Loucy (cell line): ENCODE measurements around the gene TRMT61B.

ENCODE experiments used
- H2AFZ ChIP-seq: fragments of 200-600 bp; sonication (generic); 2 replicates; pipeline ENCODE4 v1.6.0; 2016; ENCODE audit warnings: antibody characterized with exemption, mild to moderate bottlenecking, low read length, moderate library complexity
- H3F3A ChIP-seq: fragments of 200-600 bp; 2 replicates; pipeline ENCODE4 v1.6.0; 2016; ENCODE audit warnings: antibody characterized with exemption, low read depth, mild to moderate bottlenecking
- H3K27me3 ChIP-seq: fragments of 200-600 bp; sonication (generic); 2 replicates; pipeline ENCODE4 v1.6.1; 2014; ENCODE audit warnings: low read length, mild to moderate bottlenecking; ENCODE audit not compliant: insufficient read depth, poor library complexity, severe bottlenecking
- H3K36me3 ChIP-seq: fragments of 200-600 bp; sonication (generic); 2 replicates; pipeline ENCODE4 v1.6.1; 2016; ENCODE audit warnings: low read length; ENCODE audit not compliant: insufficient read depth
- H3K4me1 ChIP-seq: fragments of 200-600 bp; sonication (generic); 2 replicates; pipeline ENCODE4 v1.5.1; 2014; ENCODE audit warnings: low read length, mild to moderate bottlenecking; ENCODE audit not compliant: insufficient read depth, poor library complexity, severe bottlenecking
- H3K4me2 ChIP-seq: fragments of 200-600 bp; sonication (generic); 2 replicates; pipeline ENCODE4 v1.6.0; 2014; ENCODE audit warnings: antibody characterized with exemption, low read length, low read depth, mild to moderate bottlenecking; ENCODE audit not compliant: poor library complexity, severe bottlenecking
- H3K4me3 ChIP-seq: fragments of 200-600 bp; sonication (generic); 2 replicates; pipeline ENCODE4 v1.5.1; 2014; ENCODE audit warnings: low read length, mild to moderate bottlenecking, mixed read lengths; ENCODE audit not compliant: poor library complexity, severe bottlenecking
- H3K79me2 ChIP-seq: fragments of 200-600 bp; sonication (generic); 2 replicates; pipeline ENCODE4 v1.6.1; 2014; ENCODE audit warnings: low read length; ENCODE audit not compliant: insufficient read depth
- H3K9ac ChIP-seq: fragments of 200-600 bp; sonication (generic); 2 replicates; pipeline ENCODE4 v1.6.0; 2014; ENCODE audit warnings: mild to moderate bottlenecking, low read depth, low read length, moderate library complexity; ENCODE audit not compliant: poor library complexity, severe bottlenecking
- H3K9me2 ChIP-seq: fragments of 200-600 bp; sonication (generic); replicated peaks from 2 replicates; pipeline ENCODE4 v1.6.1; 2016; ENCODE audit warnings: low read depth, low read length, mixed read lengths
- H3K9me3 ChIP-seq: fragments of 200-600 bp; sonication (generic); 2 replicates; pipeline ENCODE4 v1.6.1; 2014; ENCODE audit warnings: mild to moderate bottlenecking, antibody characterized with exemption, low read length, low read depth; ENCODE audit not compliant: insufficient read depth
- H4K20me1 ChIP-seq: fragments of 200-600 bp; sonication (generic); 2 replicates; pipeline ENCODE4 v1.6.0; 2014; ENCODE audit warnings: antibody characterized with exemption, low read length, mild to moderate bottlenecking; ENCODE audit not compliant: insufficient read depth, poor library complexity, severe bottlenecking
- EZH2phosphoT487 ChIP-seq: fragments of 200-600 bp; IDR thresholded peaks from 2 replicates; pipeline ENCODE4 v1.6.1; 2018; ENCODE audit warnings: antibody characterized with exemption, mild to moderate bottlenecking, moderate library complexity, borderline replicate concordance
- TF ChIP-seq, protein P1 (sequence below): fragments of 200-600 bp; sonication (generic); conservative IDR thresholded peaks from 2 replicates; pipeline ENCODE4 v1.5.1; 2014; ENCODE audit warnings: mild to moderate bottlenecking, antibody characterized with exemption, low read length

Gene TRMT61B

DNA sequence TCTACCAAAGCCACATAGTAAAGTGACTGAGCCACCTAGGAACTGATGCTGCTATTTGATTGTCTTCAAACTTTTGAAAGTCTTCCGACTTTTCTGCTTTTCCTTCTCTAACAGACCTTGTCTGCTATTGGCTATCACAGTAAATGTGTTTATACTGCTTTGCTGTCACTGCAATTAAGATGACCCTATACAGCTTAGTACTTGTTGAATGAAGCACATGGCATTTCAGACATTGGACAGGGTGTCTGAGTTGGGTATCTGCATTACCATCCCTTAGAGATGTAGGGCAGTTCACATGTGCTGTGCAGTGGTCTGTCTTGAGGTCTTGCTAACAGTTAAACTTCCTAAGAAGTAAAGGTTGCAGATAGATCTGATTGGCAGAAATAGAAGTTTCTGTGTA is 27.9 kb upstream of the TRMT61B start:
- H4K20me1 ChIP-seq: peaks cover 85% of the 10 kb centered on the region

DNA sequence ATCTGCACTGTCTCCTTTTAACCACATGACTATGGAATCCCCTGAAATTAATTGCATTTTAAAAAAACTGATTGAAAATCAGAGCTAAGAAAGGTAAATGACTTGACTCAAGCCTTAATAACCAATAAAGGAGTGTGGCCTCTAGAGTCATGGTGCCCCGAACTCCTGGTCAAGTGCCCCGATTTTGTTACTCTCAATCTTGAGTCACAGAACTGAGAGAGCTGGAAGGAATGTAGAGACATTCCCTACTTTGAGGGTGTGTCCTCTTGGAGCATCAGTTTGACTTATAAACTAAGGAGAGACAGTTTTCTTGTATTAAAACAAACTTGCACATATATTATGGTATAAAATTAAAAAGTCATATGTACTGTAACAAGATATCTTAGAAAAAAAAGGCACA is 26.8 kb upstream of the TRMT61B start:
- peaks cover 74% of the 10 kb centered on the region for H4K20me1 ChIP-seq
- H3K79me2 ChIP-seq: peaks cover 75% of the 10 kb centered on the region
- H3K4me2 ChIP-seq: peak overlapping the region; percentile 95
- no peaks in the 10 kb centered on the region for H3F3A ChIP-seq
- no peak for TF ChIP-seq EZH2phosphoT487
- TF ChIP-seq, protein P1, sequence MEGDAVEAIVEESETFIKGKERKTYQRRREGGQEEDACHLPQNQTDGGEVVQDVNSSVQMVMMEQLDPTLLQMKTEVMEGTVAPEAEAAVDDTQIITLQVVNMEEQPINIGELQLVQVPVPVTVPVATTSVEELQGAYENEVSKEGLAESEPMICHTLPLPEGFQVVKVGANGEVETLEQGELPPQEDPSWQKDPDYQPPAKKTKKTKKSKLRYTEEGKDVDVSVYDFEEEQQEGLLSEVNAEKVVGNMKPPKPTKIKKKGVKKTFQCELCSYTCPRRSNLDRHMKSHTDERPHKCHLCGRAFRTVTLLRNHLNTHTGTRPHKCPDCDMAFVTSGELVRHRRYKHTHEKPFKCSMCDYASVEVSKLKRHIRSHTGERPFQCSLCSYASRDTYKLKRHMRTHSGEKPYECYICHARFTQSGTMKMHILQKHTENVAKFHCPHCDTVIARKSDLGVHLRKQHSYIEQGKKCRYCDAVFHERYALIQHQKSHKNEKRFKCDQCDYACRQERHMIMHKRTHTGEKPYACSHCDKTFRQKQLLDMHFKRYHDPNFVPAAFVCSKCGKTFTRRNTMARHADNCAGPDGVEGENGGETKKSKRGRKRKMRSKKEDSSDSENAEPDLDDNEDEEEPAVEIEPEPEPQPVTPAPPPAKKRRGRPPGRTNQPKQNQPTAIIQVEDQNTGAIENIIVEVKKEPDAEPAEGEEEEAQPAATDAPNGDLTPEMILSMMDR: no peak
- peaks cover 5% of the 10 kb centered on the region for H3K27me3 ChIP-seq
- peak overlapping the region; percentile 90 for H3K9ac ChIP-seq
- no peaks in the 10 kb centered on the region for H3K9me3 ChIP-seq
- H3K4me3 ChIP-seq: peak overlapping the region; percentile 99
- no peaks in the 10 kb centered on the region for H3K9me2 ChIP-seq
- peaks cover 4% of the 10 kb centered on the region; the same call in 1 of the 2 replicates for H3K36me3 ChIP-seq
- H2AFZ ChIP-seq: no peak overlapping the region
- peaks cover 53% of the 10 kb centered on the region for H3K4me1 ChIP-seq

More for the DNA sequence above, 27.9 kb upstream of the TRMT61B start:
- no peak overlapping the region for H2AFZ ChIP-seq
- peaks cover 53% of the 10 kb centered on the region for H3K4me1 ChIP-seq
- H3K36me3 ChIP-seq: peaks cover 15% of the 10 kb centered on the region; the same call in 1 of the 2 replicates
- H3F3A ChIP-seq: no peaks in the 10 kb centered on the region
- peaks cover 87% of the 10 kb centered on the region for H3K79me2 ChIP-seq
- H3K27me3 ChIP-seq: peaks cover 5% of the 10 kb centered on the region
- H3K4me2 ChIP-seq: peak overlapping the region; percentile 95
- peak overlapping the region; percentile 99 for H3K4me3 ChIP-seq
- TF ChIP-seq, protein P1: no peak
- TF ChIP-seq EZH2phosphoT487: no peak
- no peaks in the 10 kb centered on the region for H3K9me3 ChIP-seq
- peak overlapping the region; percentile 90 for H3K9ac ChIP-seq
- H3K9me2 ChIP-seq: no peaks in the 10 kb centered on the region

DNA sequence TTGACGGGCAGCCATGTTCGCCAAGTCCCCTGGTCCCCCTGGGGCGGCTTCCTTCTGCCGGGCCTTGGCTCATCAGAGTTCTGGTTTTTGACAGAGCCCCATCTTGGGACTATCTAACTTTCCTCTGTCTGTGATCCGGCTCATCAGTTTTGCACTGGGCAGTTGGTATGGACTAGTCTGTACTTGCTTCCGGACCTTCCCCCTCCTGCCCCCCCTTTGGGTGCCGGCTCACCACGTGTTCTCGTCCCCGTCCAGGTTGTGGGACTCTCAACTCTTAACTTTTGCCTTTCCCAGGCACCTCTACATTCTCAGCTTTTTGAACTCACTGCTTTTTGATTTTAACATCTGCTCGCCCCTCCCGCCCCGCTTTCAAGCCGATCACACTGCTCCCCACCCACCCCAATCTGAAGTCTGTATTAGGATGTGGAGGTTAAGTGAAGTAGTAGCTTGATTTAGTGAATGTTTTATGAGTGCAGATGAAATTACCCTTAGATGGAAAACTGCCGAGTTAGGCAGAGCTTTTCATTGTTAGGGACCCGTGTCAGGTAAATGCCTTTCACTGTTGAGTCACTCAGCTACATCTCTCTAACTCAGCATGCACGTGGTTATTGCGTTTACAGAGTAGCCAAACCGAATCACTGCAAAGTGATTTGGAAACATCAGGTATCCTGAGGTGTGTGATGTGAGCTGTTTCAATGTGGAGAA is 25.2 kb upstream of the TRMT61B start:
- H3K4me3 ChIP-seq: peak overlapping the region; percentile 99
- H3K9me3 ChIP-seq: no peaks in the 10 kb centered on the region
- no peaks in the 10 kb centered on the region for H3F3A ChIP-seq
- no peak overlapping the region for H2AFZ ChIP-seq
- H3K79me2 ChIP-seq: peaks cover 60% of the 10 kb centered on the region
- no peaks in the 10 kb centered on the region for H3K36me3 ChIP-seq
- H3K27me3 ChIP-seq: peaks cover 5% of the 10 kb centered on the region
- no peaks in the 10 kb centered on the region for H3K9me2 ChIP-seq
- peak overlapping the region; percentile 95 for H3K4me2 ChIP-seq
- H3K4me1 ChIP-seq: peaks cover 42% of the 10 kb centered on the region
- peak overlapping the region; percentile 90 for H3K9ac ChIP-seq
- peaks cover 58% of the 10 kb centered on the region for H4K20me1 ChIP-seq
- TF ChIP-seq, protein P1: no peak
- no peak for TF ChIP-seq EZH2phosphoT487
